H1 (cell line): Measurements from ENCODE around the gene ZNF845. TPM values are rescaled to one million over a fixed set of nuclear protein-coding genes. Genes with fewer than 3 reads are reported as not detected.

Experiments
- CTCF ChIA-PET: fragments of 300-600 bp; sonication (Branson Sonifier 250); formaldehyde crosslinking; loops from one replicate; lab custom pipeline; 2021; ENCODE audit not compliant: partially characterized antibody; lab: Charles Lee
- POLR2A ChIA-PET: fragments of 300-600 bp; sonication (Branson Sonifier 250); formaldehyde crosslinking; loops from one replicate; lab custom pipeline; 2021; ENCODE audit warnings: inconsistent platforms; ENCODE audit not compliant: partially characterized antibody; lab: Charles Lee
- DNase-seq, 2 experiments: peaks; one replicate each; pipeline versions ENCODE4 v3.0.0 to v3.0.0-alpha.2; 2010 to 2022; ENCODE audit warnings: low spot score in 2 of 2, low read depth in 1 of 2, mixed read lengths in 1 of 2
- FAIRE-seq: peaks from 2 replicates; lab custom pipeline; 2011; peaks lifted over from hg19 to GRCh38; lab: Jason Lieb, UNC
- H2AFZ ChIP-seq: 2 replicates; pipeline ENCODE4 v1.8.1; 2012; ENCODE audit warnings: low read length, inconsistent platforms
- H2AK5ac ChIP-seq: 2 replicates; pipeline ENCODE4 v1.6.1; 2013; ENCODE audit warnings: low read depth, low read length
- H2BK120ac ChIP-seq: replicated peaks from 2 replicates; pipeline ENCODE3; 2013; ENCODE audit warnings: low read depth, low read length, inconsistent platforms
- H2BK12ac ChIP-seq: 2 replicates; pipeline ENCODE4 v1.6.1; 2013; ENCODE audit warnings: low read depth, low read length
- H2BK15ac ChIP-seq: 2 replicates; pipeline ENCODE4 v1.6.1; 2013; ENCODE audit warnings: low read length
- H2BK20ac ChIP-seq: 2 replicates; pipeline ENCODE4 v1.6.1; 2013; ENCODE audit warnings: low read length
- H2BK5ac ChIP-seq: 2 replicates; pipeline ENCODE4 v1.6.1; 2013; ENCODE audit warnings: low read depth, low read length
- H3K14ac ChIP-seq: 2 replicates; pipeline ENCODE4 v1.6.1; 2013; ENCODE audit warnings: inconsistent platforms; ENCODE audit not compliant: insufficient read length
- H3K18ac ChIP-seq: 2 replicates; pipeline ENCODE4 v1.6.1; 2013; ENCODE audit warnings: low read length; ENCODE audit errors: extremely low read depth
- H3K23ac ChIP-seq: 2 replicates; pipeline ENCODE4 v1.6.1; 2013; ENCODE audit warnings: inconsistent platforms; ENCODE audit not compliant: insufficient read length
- H3K23me2 ChIP-seq: 2 replicates; pipeline ENCODE4 v1.6.1; 2013; ENCODE audit warnings: low read depth, low read length
- H3K27ac ChIP-seq: 2 replicates; pipeline ENCODE4 v1.6.1; 2011; ENCODE audit warnings: low read depth, low read length, inconsistent platforms
- H3K27me3 ChIP-seq, 4 experiments: replicated peaks in 1 of 4; 1 replicate in 1 of 4; 2 replicates in 3 of 4; pipeline versions ENCODE4 v1.6.1 to v1.8.1; 2011 to 2013; ENCODE audit warnings: low read length in 3 of 4, mild to moderate bottlenecking in 3 of 4, inconsistent platforms in 2 of 4, mixed read lengths in 2 of 4, moderate library complexity in 1 of 4; ENCODE audit not compliant: control insufficient read depth in 3 of 4, insufficient read depth in 3 of 4; ENCODE audit errors: extremely low read depth in 1 of 4
- H3K36me3 ChIP-seq, 4 experiments: 2 replicates each; pipeline versions ENCODE4 v1.6.1 to v1.8.1; 2011 to 2013; ENCODE audit warnings: mild to moderate bottlenecking in 4 of 4, low read length in 3 of 4, moderate library complexity in 2 of 4, control low read depth in 1 of 4, inconsistent platforms in 1 of 4; ENCODE audit not compliant: insufficient read depth in 4 of 4, control insufficient read depth in 2 of 4
- H3K4ac ChIP-seq: replicated peaks from 2 replicates; pipeline ENCODE3; 2013; ENCODE audit warnings: low read length, low read depth, mixed read lengths, inconsistent platforms; ENCODE audit not compliant: insufficient read length
- H3K4me1 ChIP-seq, 4 experiments: replicated peaks in 1 of 4; 1 replicate in 1 of 4; 2 replicates in 3 of 4; pipeline versions ENCODE4 v1.6.1 to v1.8.1; 2011 to 2013; ENCODE audit warnings: low read length in 3 of 4, inconsistent platforms in 2 of 4, mixed read lengths in 1 of 4; ENCODE audit not compliant: insufficient read depth in 4 of 4, control insufficient read depth in 3 of 4
- H3K4me2 ChIP-seq, 2 experiments: 2 replicates each; pipeline versions ENCODE4 v1.6.1 to v1.8.1; 2011 to 2013; ENCODE audit warnings: low read depth in 2 of 2, low read length in 2 of 2, control low read depth in 1 of 2, inconsistent platforms in 1 of 2, mild to moderate bottlenecking in 1 of 2; ENCODE audit not compliant: insufficient read depth in 1 of 2
- H3K4me3 ChIP-seq, 4 experiments: fragments of 200-600, 300-600 bp in 1 of 4; sonication (generic), shearing (Covaris generic), sonication (Bioruptor Twin) in 1 of 4; 2 replicates each; pipeline versions ENCODE4 v1.5.1 to v1.8.1; 2011 to 2016; ENCODE audit warnings: low read length in 4 of 4, low read depth in 3 of 4, control low read depth in 2 of 4, inconsistent platforms in 2 of 4, mild to moderate bottlenecking in 2 of 4, mixed read lengths in 1 of 4, moderate library complexity in 1 of 4; ENCODE audit not compliant: insufficient read depth in 2 of 4; ENCODE audit errors: extremely low read depth in 1 of 4
- H3K56ac ChIP-seq: replicated peaks from 2 replicates; pipeline ENCODE3; 2013; ENCODE audit warnings: low read depth, mild to moderate bottlenecking, mixed read lengths, low read length, inconsistent platforms; ENCODE audit not compliant: insufficient read length
- H3K79me1 ChIP-seq: 2 replicates; pipeline ENCODE4 v1.6.1; 2013; ENCODE audit warnings: low read depth, low read length, control low read depth
- H3K79me2 ChIP-seq, 2 experiments: 2 replicates each; pipeline versions ENCODE4 v1.6.1 to v1.8.1; 2012 to 2013; ENCODE audit warnings: low read length in 2 of 2, mild to moderate bottlenecking in 2 of 2, inconsistent platforms in 1 of 2; ENCODE audit not compliant: insufficient read depth in 2 of 2, control insufficient read depth in 1 of 2
- H3K9ac ChIP-seq, 4 experiments: replicated peaks in 1 of 4; 1 replicate in 1 of 4; 2 replicates in 3 of 4; pipeline versions ENCODE4 v1.6.1 to v1.8.1; 2011 to 2013; ENCODE audit warnings: low read depth in 3 of 4, low read length in 3 of 4, control low read depth in 2 of 4, mild to moderate bottlenecking in 2 of 4, moderate library complexity in 2 of 4, inconsistent platforms in 1 of 4; ENCODE audit errors: extremely low read depth in 1 of 4
- H3K9me3 ChIP-seq, 2 experiments: 2 replicates each; pipeline versions ENCODE4 v1.6.1 to v1.8.1; 2012 to 2013; ENCODE audit warnings: mild to moderate bottlenecking in 2 of 2, moderate library complexity in 2 of 2, control low read depth in 1 of 2, inconsistent platforms in 1 of 2, low read depth in 1 of 2, low read length in 1 of 2, mixed read lengths in 1 of 2; ENCODE audit not compliant: insufficient read depth in 2 of 2
- H4K20me1 ChIP-seq, 2 experiments: replicated peaks in 1 of 2; 2 replicates each; pipeline versions ENCODE3 to v1.8.1; 2011 to 2013; ENCODE audit warnings: inconsistent platforms in 2 of 2, low read length in 2 of 2, mild to moderate bottlenecking in 1 of 2; ENCODE audit not compliant: insufficient read depth in 2 of 2, control insufficient read depth in 1 of 2
- H4K5ac ChIP-seq: 2 replicates; pipeline ENCODE4 v1.6.1; 2013; ENCODE audit warnings: low read length, low read depth, mixed read lengths, inconsistent platforms; ENCODE audit not compliant: insufficient read length
- H4K8ac ChIP-seq: 2 replicates; pipeline ENCODE4 v1.8.0; 2013; ENCODE audit warnings: mild to moderate bottlenecking, moderate library complexity, low read length, inconsistent platforms; ENCODE audit not compliant: insufficient read depth; ENCODE audit errors: extremely low read depth
- H4K91ac ChIP-seq: replicated peaks from 2 replicates; pipeline ENCODE3; 2013; ENCODE audit warnings: low read length, mixed read lengths, inconsistent platforms; ENCODE audit not compliant: insufficient read length
- WGBS, 2 experiments: shearing (Covaris generic) in 1 of 2; methylation state at CpG; one replicate each; pipeline versions ENCODE4 v1.1.6 to v1.1.7; 2013 to 2015; ENCODE audit warnings: low lambda C conversion rate in 2 of 2, mixed read lengths in 2 of 2, inconsistent platforms in 1 of 2, low coverage in 1 of 2, missing lambda C conversion rate in 1 of 2; ENCODE audit not compliant: insufficient replicate concordance in 2 of 2, insufficient coverage in 1 of 2, insufficient read length in 1 of 2; ENCODE audit errors: extremely low coverage in 1 of 2, missing lambda C conversion rate in 1 of 2; 5-methylcytosine and 5-hydroxymethylcytosine counted together
- polyA plus RNA-seq, 7 experiments: library from polyadenylated mRNA; depleted of rRNA in 3 of 7; stranded (reverse) in 5 of 7; unstranded in 2 of 7; fragments of >200 nt in 5 of 7; fragments of 200-250 nt in 2 of 7; gene quantifications; 1 replicate in 5 of 7; 2 replicates in 1 of 7; 4 replicates in 1 of 7; pipeline versions ENCODE4 v1.2.1 to v1.2.3, GENCODE V29; 2011 to 2013; ENCODE audit warnings: missing spikeins in 2 of 7, mixed read lengths in 2 of 7
- total RNA-seq: library from RNA; stranded (reverse); fragmentation: NEBNext Ultra II Directional; extraction: Animal tissue kit (Norgen Biotek cat#: 25700); gene quantifications from 2 replicates; pipeline ENCODE4 v1.2.1, GENCODE V29; 2021

Gene ZNF845
- total and polyA plus RNA-seq, 2 of the 8 experiments (the other 6 are each of a cell fraction or from before 2014, with no cell fraction given), result 3.6 to 22.5 TPM

DNA sequence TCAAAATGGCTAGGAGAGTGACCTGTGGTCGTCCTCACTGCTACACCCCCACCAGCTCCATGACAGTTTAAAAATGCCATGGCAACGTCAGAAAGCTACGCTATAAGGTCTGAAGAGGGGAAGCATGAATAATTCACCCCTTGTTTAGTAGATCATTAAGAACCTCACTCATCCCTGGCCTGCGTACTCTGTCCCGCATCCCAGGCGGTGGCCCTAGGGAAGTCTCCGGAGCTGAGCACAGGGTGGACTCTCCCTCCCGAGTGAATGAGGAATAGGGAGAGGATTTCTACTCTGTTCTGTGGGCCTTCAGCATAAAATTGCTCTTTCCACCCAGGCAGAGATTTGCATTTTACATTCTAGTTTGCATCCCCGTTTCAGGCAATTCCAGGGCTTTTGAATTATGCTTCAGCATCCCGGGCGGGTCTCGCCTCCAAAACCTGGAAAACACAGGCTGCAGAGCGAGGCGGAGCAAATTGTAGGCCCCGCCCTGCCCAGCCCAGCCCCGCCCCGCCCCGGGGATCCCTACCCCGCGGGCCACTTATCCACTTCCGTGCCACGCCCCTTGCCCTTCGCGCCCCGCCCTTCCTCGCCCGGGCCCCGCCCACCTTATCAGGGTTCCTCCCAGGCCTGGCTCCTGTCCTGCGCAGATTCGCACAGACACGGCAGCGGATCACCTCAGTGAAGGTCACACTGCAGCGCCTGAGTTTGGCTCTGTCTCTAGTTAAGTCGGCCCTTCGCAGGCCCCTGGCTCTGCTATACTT lies 24.5 kb downstream of the ZNF845 start:
- no peak overlapping the region for H4K8ac ChIP-seq
- no peak overlapping the region for H2AFZ ChIP-seq
- H3K56ac ChIP-seq, result no peak overlapping the region
- no peak overlapping the region for H2BK12ac ChIP-seq
- no peak overlapping the region for H4K91ac ChIP-seq
- H2BK5ac ChIP-seq, result no peak overlapping the region
- FAIRE-seq, result no peak
- H3K27ac ChIP-seq, result no peak overlapping the region
- ChIA-PET CTCF (interaction anchor here (0.6 to 1.1 kb wide), 5 partner anchors 49 to 497 kb away, joined by 3 to 8 read pairs (median 4); no protein-coding TSS in a partner anchor), POLR2A (interaction anchor here (0.8 kb wide), 1 partner anchor 9 kb away, joined by 4 read pairs; no protein-coding TSS in a partner anchor)
- H3K4me3 ChIP-seq, result no peak overlapping the region
- H4K20me1 ChIP-seq, result no peaks in the 10 kb centered on the region
- H3K18ac ChIP-seq, result no peak overlapping the region
- H3K79me2 ChIP-seq, result no peaks in the 10 kb centered on the region
- WGBS, 2 experiments, result 76% methylated on average over 27 of the region's 35 CpGs; no CpG with 5 or more reads in 1 of the 2 experiments
- H3K23ac ChIP-seq, result no peak overlapping the region
- no peak overlapping the region for H2BK15ac ChIP-seq
- DNase-seq, result peak; percentile 54 to 59
- no peaks in the 10 kb centered on the region for H3K27me3 ChIP-seq
- no peak overlapping the region for H3K4ac ChIP-seq
- no peaks in the 10 kb centered on the region for H3K23me2 ChIP-seq
- H3K79me1 ChIP-seq, result no peaks in the 10 kb centered on the region
- peaks cover 31 to 32% of the 10 kb centered on the region in 2 experiments for H3K9me3 ChIP-seq
- H3K36me3 ChIP-seq, result peaks cover 0 to 18% (median 9%) of the 10 kb centered on the region in 4 experiments; a peak in 4 of 8 replicates
- no peak overlapping the region for H4K5ac ChIP-seq
- no peak overlapping the region for H3K14ac ChIP-seq
- H2AK5ac ChIP-seq, result no peak overlapping the region
- H3K9ac ChIP-seq, result no peak overlapping the region
- H3K4me1 ChIP-seq, result no peaks in the 10 kb centered on the region
- no peak overlapping the region for H2BK20ac ChIP-seq
- no peak overlapping the region for H2BK120ac ChIP-seq
- no peak overlapping the region for H3K4me2 ChIP-seq
